ENCODE data around the gene UBIAD1. TPM values are rescaled to one million over a fixed set of nuclear protein-coding genes. Genes with fewer than 3 reads are reported as not detected.
"Not testable (repeated sequence)": the region's sequence is repeated elsewhere in the genome, so short reads cannot be mapped to it uniquely, and the experiment has no call there.

The UBIAD1 gene
- total RNA-seq, 1 experiment from 2014 or later: 14.8 TPM

DNA sequence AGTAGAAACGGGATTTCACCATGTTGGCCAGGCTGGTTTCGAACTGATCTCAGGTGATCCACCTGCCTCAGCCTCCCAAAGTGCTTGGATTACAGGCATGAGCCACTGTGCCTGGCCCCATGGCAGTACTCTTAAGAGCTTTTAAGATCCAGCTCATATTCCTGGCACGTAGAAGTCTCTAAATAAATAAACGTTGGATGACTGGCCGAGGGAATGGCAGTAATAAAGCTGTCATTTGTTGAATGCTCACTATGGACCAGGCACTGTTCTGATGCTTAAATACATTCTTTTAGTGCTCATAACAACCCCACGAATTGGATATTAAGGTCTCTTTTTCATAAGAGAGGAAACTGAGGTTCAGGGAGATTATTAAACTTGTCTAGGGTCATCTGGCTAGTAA is 20.9 kb downstream of the UBIAD1 start:
- no peaks in the 10 kb centered on the region for H3K4me1 ChIP-seq (ENCODE audit: insufficient read depth, low read length)
- H3K27me3 ChIP-seq (ENCODE audit: low read length): no peaks in the 10 kb centered on the region
- H3K9ac ChIP-seq (ENCODE audit: low read length): no peak overlapping the region
- H3F3A ChIP-seq (ENCODE audit: low read length, unreplicated experiment): no peaks in the 10 kb centered on the region
- ChIA-PET POLR2A (ENCODE audit: unreplicated experiment) (no interaction called here), CTCF (no interaction called here)
- DNase-seq (no peak), ATAC-seq (no peak)
- H4K20me1 ChIP-seq (ENCODE audit: low read length): no peaks in the 10 kb centered on the region
- no peak overlapping the region for H3K4me2 ChIP-seq (ENCODE audit: low read length)
- no TSS peak for BruUV-seq (replicated peaks)
- H2AFZ ChIP-seq (ENCODE audit: low read length): no peak overlapping the region
- H3K79me2 ChIP-seq (ENCODE audit: low read length): no peaks in the 10 kb centered on the region
- H3K9me2 ChIP-seq (replicated peaks; ENCODE audit: low read length): no peaks in the 10 kb centered on the region
- H3K4me3 ChIP-seq (ENCODE audit: low read length): no peak overlapping the region
- TF ChIP-seq EZH2 (IDR thresholded peaks at IDR 0.05; ENCODE audit: low read length, unreplicated experiment) (no peak), EZH2phosphoT487 (IDR thresholded peaks at IDR 0.05; ENCODE audit: borderline replicate concordance, low read length) (no peak)
- TF ChIP-seq, protein P1, sequence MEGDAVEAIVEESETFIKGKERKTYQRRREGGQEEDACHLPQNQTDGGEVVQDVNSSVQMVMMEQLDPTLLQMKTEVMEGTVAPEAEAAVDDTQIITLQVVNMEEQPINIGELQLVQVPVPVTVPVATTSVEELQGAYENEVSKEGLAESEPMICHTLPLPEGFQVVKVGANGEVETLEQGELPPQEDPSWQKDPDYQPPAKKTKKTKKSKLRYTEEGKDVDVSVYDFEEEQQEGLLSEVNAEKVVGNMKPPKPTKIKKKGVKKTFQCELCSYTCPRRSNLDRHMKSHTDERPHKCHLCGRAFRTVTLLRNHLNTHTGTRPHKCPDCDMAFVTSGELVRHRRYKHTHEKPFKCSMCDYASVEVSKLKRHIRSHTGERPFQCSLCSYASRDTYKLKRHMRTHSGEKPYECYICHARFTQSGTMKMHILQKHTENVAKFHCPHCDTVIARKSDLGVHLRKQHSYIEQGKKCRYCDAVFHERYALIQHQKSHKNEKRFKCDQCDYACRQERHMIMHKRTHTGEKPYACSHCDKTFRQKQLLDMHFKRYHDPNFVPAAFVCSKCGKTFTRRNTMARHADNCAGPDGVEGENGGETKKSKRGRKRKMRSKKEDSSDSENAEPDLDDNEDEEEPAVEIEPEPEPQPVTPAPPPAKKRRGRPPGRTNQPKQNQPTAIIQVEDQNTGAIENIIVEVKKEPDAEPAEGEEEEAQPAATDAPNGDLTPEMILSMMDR (conservative IDR thresholded peaks at IDR 0.05; ENCODE audit: low read depth, low read length): no peak
- H3K36me3 ChIP-seq (ENCODE audit: low read depth, low read length): 0 out of 2 replicates have a peak, but pooled peaks cover 8% of the 10 kb centered on the region
- no peak overlapping the region for H3K27ac ChIP-seq (ENCODE audit: low read length)
- intact Hi-C loops (cut with micrococcal nuclease): no loop called here
- no peaks in the 10 kb centered on the region for H3K9me3 ChIP-seq (ENCODE audit: low read length)

DNA sequence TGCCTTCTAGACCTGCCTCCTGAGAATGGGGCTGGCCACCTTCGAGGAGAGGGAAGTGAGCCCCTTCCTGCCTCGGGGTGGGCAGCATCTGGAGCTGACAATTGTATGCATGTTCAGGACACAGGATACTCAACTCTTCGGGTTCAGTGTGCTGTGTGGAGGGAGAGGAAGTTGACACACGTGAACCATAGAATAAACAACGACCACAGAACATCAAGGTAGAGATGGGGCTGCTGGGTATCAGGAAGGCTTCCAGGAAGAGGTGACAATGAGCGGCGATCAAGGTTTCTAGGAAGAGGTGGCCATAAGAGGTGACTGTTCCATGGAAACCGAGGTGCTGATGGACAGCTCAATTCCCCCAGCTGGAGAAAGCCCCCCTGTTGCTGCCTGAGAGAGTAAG is 22.0 kb downstream of the UBIAD1 start:
- Histone ChIP-seq H3F3A (ENCODE audit: low read length, unreplicated experiment) (no peaks in the 10 kb centered on the region), H3K27me3 (ENCODE audit: low read length) (no peaks in the 10 kb centered on the region), H2AFZ (ENCODE audit: low read length) (no peak overlapping the region), H3K9ac (ENCODE audit: low read length) (no peak overlapping the region), H3K4me2 (ENCODE audit: low read length) (no peak overlapping the region), H3K9me3 (ENCODE audit: low read length) (no peaks in the 10 kb centered on the region), H3K9me2 (replicated peaks; ENCODE audit: low read length) (no peaks in the 10 kb centered on the region), H3K4me1 (ENCODE audit: insufficient read depth, low read length) (no peaks in the 10 kb centered on the region), H3K36me3 (ENCODE audit: low read depth, low read length) (0 out of 2 replicates have a peak, but pooled peaks cover 8% of the 10 kb centered on the region), H3K79me2 (ENCODE audit: low read length) (no peaks in the 10 kb centered on the region), H4K20me1 (ENCODE audit: low read length) (no peaks in the 10 kb centered on the region), H3K27ac (ENCODE audit: low read length) (no peak overlapping the region), H3K4me3 (ENCODE audit: low read length) (no peak overlapping the region)
- no peak for DNase-seq
- intact Hi-C loops (cut with micrococcal nuclease): no loop called here
- POLR2A ChIA-PET (ENCODE audit: unreplicated experiment): no interaction called here
- no peak for TF ChIP-seq EZH2 (IDR thresholded peaks at IDR 0.05; ENCODE audit: low read length, unreplicated experiment)
- TF ChIP-seq, protein P1 (conservative IDR thresholded peaks at IDR 0.05; ENCODE audit: low read depth, low read length): no peak
- no peak for TF ChIP-seq EZH2phosphoT487 (IDR thresholded peaks at IDR 0.05; ENCODE audit: borderline replicate concordance, low read length)
- CTCF ChIA-PET: no interaction called here
- no TSS peak for BruUV-seq (replicated peaks)
- no peak for ATAC-seq

DNA sequence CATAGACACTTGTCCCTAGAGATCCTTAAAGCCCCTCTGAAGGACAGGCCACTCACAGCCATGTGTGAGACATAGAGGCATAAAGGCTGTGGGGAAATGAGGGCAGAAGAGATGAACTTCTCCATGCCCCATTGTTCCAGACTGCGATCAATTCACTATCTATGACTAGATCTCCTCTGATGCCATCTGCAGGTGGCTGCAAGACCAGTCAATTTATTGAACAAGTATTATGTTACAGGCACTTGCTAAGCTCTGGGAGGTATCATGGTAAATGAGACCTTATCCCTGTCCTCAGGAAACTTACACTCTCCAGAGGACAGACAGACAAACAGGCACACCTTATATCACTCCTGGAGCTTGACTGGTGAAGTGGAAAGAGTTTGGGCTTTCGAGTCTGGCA is 22.9 kb downstream of the UBIAD1 start:
- intact Hi-C loops (cut with micrococcal nuclease): no loop called here
- CTCF ChIA-PET: no interaction called here

DNA sequence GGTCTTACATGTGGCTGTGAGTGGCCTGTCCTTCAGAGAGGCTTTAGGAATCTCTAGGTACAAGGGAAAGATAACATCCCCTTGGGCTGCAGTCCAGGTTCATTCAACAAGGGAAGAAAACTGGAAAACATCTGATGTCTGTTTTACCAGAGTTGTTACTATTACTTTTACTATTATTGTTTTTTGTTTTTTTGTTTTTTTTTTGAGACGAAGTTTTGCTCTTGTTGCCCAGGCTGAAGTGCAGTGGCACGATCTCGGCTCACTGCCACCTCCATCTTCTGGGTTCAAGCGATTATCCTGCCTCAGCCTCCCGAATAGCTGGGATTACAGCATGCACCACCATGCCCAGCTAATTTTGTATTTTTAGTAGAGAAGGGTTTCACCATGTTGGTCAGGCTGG is 24.8 kb downstream of the UBIAD1 start:
- H3K79me2 ChIP-seq (ENCODE audit: low read length); CTCF ChIA-PET: not testable (repeated sequence)

More for the DNA sequence above, 22.9 kb downstream of the UBIAD1 start:
- Histone ChIP-seq H3K4me2 (ENCODE audit: low read length) (no peak overlapping the region), H3K9me2 (replicated peaks; ENCODE audit: low read length) (no peaks in the 10 kb centered on the region), H3K79me2 (ENCODE audit: low read length) (no peaks in the 10 kb centered on the region), H2AFZ (ENCODE audit: low read length) (no peak overlapping the region), H3K36me3 (ENCODE audit: low read depth, low read length) (0 out of 2 replicates have a peak, but pooled peaks cover 8% of the 10 kb centered on the region), H3F3A (ENCODE audit: low read length, unreplicated experiment) (no peaks in the 10 kb centered on the region), H3K9me3 (ENCODE audit: low read length) (no peaks in the 10 kb centered on the region), H3K27me3 (ENCODE audit: low read length) (no peaks in the 10 kb centered on the region), H3K4me1 (ENCODE audit: insufficient read depth, low read length) (no peaks in the 10 kb centered on the region), H3K27ac (ENCODE audit: low read length) (no peak overlapping the region), H4K20me1 (ENCODE audit: low read length) (no peaks in the 10 kb centered on the region), H3K4me3 (ENCODE audit: low read length) (no peak overlapping the region), H3K9ac (ENCODE audit: low read length) (no peak overlapping the region)
- TF ChIP-seq, protein P1 (conservative IDR thresholded peaks at IDR 0.05; ENCODE audit: low read depth, low read length): 0 out of 2 replicates have a peak, but pooled peaks have one; percentile 10
- TF ChIP-seq EZH2 (IDR thresholded peaks at IDR 0.05; ENCODE audit: low read length, unreplicated experiment): no peak
- DNase-seq (no peak), ATAC-seq (no peak)
- POLR2A ChIA-PET (ENCODE audit: unreplicated experiment): no interaction called here
- BruUV-seq (replicated peaks): no TSS peak

More for the DNA sequence above, 24.8 kb downstream of the UBIAD1 start:
- intact Hi-C loops (cut with micrococcal nuclease); POLR2A ChIA-PET (ENCODE audit: unreplicated experiment); DNase-seq; H3F3A ChIP-seq (ENCODE audit: low read length, unreplicated experiment); H3K4me2 ChIP-seq (ENCODE audit: low read length); H3K27me3 ChIP-seq (ENCODE audit: low read length); H3K36me3 ChIP-seq (ENCODE audit: low read depth, low read length); BruUV-seq (replicated peaks); ATAC-seq; H2AFZ ChIP-seq (ENCODE audit: low read length); H4K20me1 ChIP-seq (ENCODE audit: low read length); H3K4me1 ChIP-seq (ENCODE audit: insufficient read depth, low read length); H3K9me3 ChIP-seq (ENCODE audit: low read length); H3K9ac ChIP-seq (ENCODE audit: low read length); H3K4me3 ChIP-seq (ENCODE audit: low read length); H3K9me2 ChIP-seq (replicated peaks; ENCODE audit: low read length); H3K27ac ChIP-seq (ENCODE audit: low read length): not testable (repeated sequence)
